CD4-positive, alpha-beta T cell treated with Interleukin-21 for 1 hour (primary cell): ENCODE results near the gene FCAMR.

Source experiments
- DNase-seq: peaks from one replicate; pipeline ENCODE4 v3.0.0-alpha.2; 2020

FCAMR gene

GRCh38 chr1:206970446-206970845, at the start of gene FCAMR:
Gene FCAMR, minus strand, starts transcription at chr1:206970460. Its CDS starts 335 bp downstream, at chr1:206970125.
- DNase-seq = no peak

GRCh38 chr1:207019661-207020060, 49.4 kb upstream of the FCAMR start:
- no peak for DNase-seq

- DNase-seq = no peak
Measured at GRCh38 chr1:207019161-207019560, 48.9 kb upstream of the FCAMR start.

- DNase-seq = no peak
Measured at GRCh38 chr1:207018707-207019106, 48.4 kb upstream of the FCAMR start.

DNA sequence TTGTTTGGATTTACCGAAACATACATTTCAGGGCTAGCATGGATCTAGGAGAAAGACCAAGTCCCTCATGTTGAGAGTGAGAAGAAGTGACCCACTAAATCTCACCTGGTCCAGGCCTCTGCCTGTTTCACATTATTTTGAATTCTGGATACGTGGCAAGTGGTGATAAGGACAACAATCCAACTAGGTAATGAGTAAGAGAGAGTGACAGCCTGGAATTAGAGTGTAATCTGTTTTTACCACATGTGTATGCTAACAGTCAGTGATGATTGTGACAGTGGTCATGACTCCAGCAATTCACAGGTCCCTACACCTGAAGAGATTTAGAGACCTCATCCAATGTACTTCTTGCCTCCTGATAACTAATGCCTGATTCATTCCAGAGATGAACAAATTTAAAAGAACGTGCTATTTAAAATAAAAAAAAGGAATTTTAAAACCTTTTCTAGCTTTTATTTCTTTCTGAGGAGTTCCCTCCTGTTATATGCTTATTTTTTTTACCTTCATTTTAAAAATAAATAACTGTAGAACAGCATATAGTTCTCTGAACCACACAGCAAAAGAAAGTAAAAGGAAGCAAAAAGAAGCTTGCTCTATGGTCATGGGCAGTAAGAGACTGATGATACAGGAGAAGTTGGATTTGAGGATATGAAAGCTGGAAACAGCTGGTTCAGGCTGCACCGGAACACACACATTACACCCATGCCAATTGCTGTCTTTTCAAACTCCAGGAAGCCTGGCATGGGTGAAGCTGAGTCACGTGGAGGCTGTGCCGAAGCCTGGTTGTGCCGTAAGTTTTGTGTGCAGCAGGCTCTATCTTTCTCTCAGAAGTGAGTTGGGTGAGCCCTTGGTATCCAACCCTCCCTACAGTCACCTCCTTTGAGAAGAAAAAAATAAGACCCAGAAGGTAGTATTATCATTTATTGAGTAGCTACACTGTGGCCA, 47.6 kb upstream of the FCAMR start:
- DNase-seq = no peak

GRCh38 chr1:207015791-207016190, 45.5 kb upstream of the FCAMR start:
- no peak for DNase-seq

- DNase-seq = no peak
Measured at GRCh38 chr1:207014728-207015127, 44.5 kb upstream of the FCAMR start.

DNA sequence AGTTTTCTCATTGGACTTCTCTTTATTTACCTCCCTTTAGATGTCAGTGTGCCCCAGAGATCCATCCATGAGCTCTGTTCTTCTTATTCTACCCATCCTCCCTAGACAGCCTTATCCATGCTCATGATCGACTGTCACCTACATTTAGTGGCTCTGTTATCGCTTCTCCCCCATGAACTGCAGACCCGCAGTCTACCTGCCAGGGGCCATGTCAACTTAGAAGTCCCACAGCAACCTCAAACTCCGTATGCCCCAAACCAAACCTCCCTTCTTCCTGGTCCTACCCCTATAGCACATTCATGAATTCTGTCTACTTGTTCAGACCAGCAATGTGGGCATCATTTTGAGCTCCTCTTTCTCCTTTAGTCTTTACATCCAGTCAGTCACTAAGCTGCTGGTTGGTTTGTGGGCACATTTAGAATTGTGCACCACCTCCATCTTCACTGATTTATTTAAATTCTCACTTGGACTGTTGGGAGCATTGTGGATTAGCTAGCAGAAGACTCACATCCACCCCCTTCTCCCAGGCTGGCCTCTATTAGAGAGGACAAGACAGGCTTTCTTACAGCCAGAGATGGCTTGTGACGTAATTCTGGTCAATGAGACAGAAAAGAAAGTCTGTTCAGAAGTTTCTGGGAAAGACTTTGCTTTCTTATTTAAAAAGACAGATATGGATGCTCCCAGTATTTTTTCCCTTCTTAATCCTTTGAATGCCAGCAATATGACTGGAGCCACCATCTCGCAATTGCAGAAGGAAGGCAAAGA, 43.2 kb upstream of the FCAMR start:
- no peak for DNase-seq

DNA sequence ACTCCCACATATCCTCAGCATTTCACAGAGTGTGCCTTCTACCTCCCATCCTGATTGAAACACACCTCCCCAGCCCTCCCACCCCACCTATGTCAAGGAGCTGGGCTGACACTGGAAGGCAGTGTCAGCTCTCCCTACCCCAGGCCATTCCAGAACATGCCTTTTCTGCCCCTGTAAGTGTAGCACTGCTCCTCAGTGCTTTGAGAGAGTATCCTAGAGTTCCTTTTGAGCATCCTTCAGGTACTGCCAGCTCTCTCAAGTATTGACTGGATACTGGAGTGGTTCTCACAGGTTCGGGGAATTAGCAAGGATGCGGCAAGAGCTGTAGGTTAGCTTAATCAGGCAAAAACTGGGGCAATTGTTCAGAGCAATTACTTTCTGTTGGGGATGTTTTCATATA, 40.5 kb upstream of the FCAMR start:
- no peak for DNase-seq

GRCh38 chr1:207009945-207010344, 39.7 kb upstream of the FCAMR start:
- no peak for DNase-seq

DNA sequence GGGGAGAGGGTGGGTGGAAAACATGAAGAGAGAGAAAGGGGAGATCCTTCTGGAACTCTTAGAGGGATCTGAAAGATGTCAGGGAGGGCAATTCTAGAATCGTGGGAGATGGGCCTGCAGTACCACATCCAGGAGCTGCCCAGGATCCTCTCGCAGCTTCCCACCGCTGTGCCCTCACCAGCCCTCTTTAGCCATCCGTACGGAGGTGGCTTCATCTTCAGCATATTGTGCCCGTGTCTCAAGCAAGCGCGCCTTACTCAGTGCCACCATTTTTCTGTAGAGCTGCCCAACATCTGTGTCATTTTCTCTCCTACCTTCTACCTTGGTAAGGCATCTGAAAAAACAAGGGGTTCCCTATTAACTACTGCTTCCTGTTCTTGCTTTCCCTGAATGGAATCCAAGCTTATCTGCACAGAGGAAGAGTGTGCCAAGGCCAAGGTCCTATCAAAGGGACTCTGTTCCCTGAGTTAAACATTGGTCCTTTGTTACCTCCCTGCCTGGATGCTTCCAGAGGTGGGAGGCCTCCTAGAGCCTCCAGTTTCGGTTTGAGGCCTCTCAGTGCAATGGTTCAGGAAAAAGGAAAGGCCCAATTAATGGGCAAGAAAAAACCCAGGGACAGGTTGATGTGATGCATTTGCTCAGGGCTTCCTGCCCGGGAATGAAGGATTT, 39.1 kb upstream of the FCAMR start:
- no peak for DNase-seq

DNA sequence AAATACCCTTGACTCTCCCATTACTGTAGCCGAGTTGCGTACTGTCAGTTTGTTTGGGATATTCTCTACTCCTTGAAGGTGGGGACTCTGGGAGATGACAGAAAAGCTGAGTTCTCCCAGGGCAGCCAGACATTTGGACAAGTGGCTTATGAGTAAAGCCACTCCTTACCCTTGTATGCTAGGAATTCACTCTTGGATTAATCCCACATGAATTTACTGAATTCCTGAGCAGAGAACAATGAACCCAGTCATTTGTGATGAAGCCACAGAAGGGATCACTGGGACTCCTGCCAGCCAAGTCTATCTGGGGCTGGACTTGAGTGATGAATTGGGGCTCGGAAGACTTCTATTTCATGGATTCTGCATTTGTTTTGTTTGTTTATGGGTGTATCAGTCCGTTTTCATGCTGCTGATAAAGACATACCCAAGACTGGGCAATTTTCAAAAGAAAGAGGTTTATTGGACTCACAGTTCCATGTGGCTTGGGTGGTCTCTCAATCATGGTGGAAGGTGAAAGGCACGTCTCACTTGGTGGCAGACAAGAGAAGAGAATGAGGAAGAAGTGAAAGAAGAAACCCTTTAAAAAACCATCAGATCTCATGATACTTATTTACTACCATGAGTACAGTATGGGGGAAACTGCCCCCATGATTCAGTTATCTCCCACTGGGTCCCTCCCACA, 37.2 kb upstream of the FCAMR start:
- no peak for DNase-seq

DNA sequence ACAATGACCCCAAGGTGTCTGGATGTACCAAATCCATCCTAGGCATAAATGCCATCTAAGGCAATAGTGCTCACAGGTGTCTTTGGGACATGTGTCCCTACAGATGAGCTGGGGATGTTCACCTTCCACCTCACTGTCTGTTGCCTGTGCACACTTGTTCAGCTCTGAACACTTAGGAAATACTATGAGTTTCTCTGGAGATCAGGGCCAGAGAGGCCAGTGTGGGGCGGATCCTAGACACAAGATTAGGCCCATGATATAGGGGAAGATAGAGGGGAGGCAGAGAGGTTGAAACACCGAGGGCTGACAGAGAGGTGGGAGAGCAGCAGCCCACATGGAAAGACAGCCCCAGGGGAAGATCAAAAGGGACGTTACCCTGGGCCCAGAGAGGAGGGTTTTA, 36.7 kb upstream of the FCAMR start:
- no peak for DNase-seq

GRCh38 chr1:207006083-207006482, 35.8 kb upstream of the FCAMR start:
- no peak for DNase-seq

DNA sequence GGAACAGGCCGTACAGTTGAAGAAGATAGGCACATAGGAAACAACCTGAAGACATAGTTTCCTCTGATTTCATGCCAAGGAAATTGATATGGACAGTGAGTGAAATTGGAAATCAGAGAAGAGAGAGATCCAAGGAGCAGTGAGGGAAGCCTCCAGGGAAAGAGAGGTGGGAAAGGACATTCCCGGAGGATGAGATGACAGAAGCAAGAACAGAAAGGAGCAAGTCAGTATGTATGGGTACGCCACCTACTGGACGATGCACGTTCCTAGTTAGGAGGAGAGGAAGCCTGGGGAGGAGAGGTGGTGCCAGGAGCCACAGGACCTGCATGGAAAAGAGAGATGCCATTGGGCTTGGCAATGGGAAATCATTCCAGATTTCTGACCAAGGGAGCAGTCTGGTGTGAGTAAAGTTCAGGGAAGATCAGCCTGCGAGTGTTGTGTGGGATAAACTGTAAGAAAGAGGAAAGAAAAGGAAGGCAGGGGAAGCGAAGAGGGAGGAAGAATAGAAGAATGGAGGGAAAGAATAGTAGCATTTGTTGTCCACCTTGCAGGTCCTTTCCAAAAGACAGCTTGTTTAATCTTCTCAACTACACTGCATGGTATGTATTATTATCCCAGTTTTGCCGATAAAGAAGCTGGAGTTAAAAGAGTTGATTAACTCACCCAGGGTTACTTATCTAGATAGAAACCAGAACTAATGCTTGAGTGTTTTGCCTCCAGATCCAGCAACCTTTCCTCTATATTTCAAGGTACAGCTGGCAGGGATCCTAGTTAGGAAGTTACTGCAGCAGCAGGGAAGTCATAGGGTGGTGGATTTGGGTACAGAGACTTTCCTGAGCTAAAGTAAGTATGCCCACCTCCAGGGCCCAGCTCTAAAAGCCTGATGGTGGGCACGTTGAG, 34.9 kb upstream of the FCAMR start:
- peak; percentile 15 for DNase-seq

DNA sequence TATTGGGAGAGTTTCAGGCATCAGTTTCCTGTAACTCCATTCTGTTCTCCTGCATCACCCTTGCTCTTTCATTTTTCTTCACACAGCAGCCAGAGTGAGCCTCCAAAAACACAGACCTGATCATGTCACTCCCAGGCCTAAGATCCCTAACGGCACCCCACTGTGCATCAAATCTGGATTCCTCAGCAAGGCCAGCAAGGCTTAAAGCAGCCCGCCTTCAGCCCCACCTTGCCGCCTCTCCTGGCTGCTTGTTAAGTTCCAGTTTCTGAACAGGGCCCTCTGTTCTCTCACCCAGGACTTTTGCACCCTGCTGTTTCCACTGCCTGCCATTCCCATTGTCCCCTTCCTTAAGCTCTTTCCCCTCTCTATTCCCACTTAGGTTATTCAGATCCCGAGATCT, 33.0 kb upstream of the FCAMR start:
- no peak for DNase-seq

GRCh38 chr1:207002724-207003146, 32.5 kb upstream of the FCAMR start:
- DNase-seq = no peak

- no peak for DNase-seq
Measured at GRCh38 chr1:207001492-207002245, 31.4 kb upstream of the FCAMR start.

GRCh38 chr1:207000651-207001291, 30.5 kb upstream of the FCAMR start:
- DNase-seq = no peak

DNA sequence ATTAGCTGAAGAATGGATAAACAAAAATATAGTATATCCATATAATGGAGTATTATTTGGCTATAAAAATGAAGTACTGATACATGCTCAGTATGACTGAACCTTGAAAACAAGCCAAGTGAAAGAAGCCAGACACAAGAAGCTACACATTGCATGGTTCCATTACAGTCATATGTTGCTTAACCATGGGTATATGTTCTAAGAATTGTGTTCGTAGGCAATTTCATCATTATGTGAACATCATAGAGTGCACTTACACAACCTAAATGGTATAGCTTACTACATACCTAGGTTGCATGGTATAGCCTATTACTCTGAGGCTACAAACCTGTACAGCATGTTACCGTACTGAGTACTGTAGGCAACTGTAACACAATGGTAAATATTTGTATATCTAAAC, 28.6 kb upstream of the FCAMR start:
- DNase-seq = no peak
